HG02840 (cell line): Measurements from ENCODE around the gene MADCAM1.

ENCODE experiments used
- ATAC-seq: cut with Tn5 transposase; IDR thresholded peaks from one replicate; pipeline ENCODE4 v1.9.1; 2021; ENCODE audit warnings: mild to moderate bottlenecking, moderate library complexity, moderate number of reproducible peaks; ENCODE audit not compliant: unreplicated experiment, low FRiP score

MADCAM1 gene

DNA sequence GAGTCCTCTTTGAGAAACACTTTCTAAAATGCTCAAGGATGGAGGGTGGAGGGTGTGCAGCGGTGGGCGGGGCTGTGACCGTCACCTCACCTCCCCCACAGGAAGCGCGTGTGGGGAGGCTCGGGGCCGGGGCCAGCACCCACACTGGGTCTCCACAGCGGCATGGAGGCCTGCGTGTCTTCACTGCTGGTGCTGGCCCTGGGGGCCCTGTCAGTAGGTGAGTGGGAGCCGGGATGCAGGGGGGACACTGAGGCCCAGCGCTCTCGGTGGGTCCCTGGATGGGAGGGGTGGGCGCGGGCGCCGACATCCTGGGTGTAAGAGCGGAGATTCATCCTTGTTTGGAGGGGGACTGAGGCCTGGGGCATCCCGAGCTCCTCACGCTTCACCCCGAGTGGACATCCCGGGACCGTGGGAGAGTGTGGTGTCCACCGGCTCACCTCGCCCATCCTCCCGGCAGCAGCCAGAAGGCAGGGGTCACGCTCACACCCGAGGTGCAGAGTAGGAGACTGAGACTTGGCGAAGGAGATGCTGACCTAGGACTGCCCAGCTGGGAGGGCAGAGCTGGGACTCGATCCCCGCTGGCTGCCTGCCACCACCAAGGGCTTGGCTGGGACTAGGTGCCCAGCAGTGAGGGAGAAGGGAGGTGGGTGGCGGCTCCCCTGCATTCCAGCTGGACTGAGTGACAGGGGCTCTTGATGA, 47.8 kb downstream of the MADCAM1 start, which contains the start of gene GZMM:
TSS of gene GZMM (plus strand) at position 144 of the 699 bp plus-strand sequence. CDS start at position 163, 19 bp downstream.
- ATAC-seq: no peak

DNA sequence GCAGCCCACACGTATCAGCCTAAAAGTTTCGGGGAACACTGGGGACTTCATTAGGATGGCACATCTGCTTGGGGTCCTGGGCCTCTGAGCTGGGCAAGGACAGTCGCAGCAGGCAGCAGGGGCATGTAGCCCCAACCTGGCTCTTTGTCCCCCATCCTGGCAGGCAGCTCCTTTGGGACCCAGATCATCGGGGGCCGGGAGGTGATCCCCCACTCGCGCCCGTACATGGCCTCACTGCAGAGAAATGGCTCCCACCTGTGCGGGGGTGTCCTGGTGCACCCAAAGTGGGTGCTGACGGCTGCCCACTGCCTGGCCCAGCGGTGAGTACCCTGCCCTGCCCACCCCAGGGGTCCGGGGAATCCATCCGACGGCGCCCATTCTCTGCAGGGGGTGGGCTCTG, 50.8 kb downstream of the MADCAM1 start:
- no peak for ATAC-seq

DNA sequence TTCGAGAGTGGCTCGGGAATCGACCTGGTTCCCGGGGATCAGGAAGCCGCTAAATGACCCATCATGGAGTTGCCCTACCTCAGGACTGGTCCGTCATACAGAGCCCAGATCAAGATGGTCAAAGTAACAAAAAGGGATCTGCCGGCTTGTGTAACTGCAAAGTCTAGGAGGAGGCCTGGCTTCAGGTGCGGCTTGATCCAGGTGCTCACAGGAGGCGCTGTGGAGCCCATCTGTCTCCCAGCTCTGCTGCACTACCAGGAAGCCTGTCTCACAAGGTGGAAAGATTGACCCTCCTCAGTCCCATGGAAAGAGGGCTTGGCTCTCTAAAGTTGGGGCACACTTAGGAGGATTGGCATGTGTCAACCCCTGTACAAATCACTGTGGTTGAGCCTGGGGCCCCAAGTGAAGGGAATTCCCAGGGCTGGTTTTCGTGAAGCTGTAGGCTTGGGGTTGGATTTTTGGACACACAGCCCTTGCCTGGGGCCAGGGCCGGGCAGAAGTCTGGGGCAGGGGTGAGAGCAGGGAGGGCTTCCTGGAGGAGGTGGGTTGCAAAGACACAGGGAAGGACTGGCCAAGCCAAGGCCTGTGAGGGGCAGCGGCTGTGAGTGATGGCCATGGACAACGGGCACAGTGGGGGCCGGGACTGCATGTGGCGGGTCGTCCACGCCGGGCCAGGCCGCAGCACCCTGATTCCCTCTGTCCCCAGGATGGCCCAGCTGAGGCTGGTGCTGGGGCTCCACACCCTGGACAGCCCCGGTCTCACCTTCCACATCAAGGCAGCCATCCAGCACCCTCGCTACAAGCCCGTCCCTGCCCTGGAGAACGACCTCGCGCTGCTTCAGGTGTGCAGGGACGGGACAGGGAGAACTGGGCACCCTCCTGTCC, 51.8 kb downstream of the MADCAM1 start:
- ATAC-seq: no peak

DNA sequence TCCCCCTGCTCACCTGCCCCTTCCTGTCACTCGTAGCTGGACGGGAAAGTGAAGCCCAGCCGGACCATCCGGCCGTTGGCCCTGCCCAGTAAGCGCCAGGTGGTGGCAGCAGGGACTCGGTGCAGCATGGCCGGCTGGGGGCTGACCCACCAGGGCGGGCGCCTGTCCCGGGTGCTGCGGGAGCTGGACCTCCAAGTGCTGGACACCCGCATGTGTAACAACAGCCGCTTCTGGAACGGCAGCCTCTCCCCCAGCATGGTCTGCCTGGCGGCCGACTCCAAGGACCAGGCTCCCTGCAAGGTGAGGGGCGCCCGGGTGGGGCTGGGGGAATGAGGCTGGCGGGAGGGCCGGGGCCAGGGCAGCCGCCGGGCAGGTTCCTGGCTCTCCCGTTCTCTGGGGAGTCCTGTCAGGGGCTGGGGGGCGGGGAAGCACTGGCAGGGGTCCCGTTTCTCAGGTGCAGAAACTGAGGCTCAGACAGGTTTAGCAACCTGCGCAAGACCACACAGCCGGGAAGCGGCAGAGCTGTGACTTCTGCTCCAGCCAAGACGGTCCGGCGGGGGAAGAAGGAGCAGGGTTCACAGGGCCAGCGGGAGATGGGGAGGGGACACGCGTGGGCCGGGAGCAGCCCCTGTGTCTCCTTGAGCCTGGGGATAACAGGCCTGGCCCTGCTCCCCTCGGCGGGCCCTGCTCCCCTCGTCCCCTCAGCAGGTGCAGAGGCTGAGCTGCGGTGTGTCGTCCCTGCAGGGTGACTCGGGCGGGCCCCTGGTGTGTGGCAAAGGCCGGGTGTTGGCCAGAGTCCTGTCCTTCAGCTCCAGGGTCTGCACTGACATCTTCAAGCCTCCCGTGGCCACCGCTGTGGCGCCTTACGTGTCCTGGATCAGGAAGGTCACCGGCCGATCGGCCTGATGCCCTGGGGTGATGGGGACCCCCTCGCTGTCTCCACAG, 52.9 kb downstream of the MADCAM1 start:
- no peak for ATAC-seq

DNA sequence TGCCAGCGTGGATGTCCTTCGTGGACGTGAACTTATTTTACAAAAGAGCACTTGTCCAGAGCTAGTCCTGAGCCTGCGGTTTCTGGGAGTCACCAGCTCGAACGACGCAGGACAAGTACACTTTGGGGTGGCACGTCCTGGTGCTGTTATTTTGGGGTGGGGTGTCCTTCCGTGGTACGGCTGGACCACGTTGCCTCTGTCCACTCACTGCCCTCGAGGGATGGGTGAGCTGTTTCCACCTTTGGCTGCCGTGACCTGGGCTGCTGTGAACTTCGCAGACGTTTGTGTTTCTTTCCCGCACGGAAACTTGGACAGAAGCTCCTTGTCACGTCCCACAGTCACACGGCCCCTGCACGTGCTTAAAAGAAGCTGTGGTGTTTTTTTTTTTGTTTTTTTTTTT, 58.5 kb downstream of the MADCAM1 start:
- no peak for ATAC-seq
